NT2/D1 (cell line): ENCODE data around the gene IQSEC3.

ENCODE experiments used
- DNase-seq: peaks from one replicate; pipeline ENCODE4 v3.0.0-alpha.2; 2011; ENCODE audit warnings: low read depth, low spot score
- H3K27me3 ChIP-seq: 2 replicates; pipeline ENCODE4 v1.6.0; 2011; ENCODE audit warnings: mild to moderate bottlenecking; ENCODE audit not compliant: insufficient read length, insufficient read depth
- H3K36me3 ChIP-seq: 2 replicates; pipeline ENCODE4 v1.6.1; 2011; ENCODE audit warnings: mild to moderate bottlenecking, low read length, mixed read lengths; ENCODE audit not compliant: insufficient read depth, insufficient read length
- H3K4me1 ChIP-seq: 2 replicates; pipeline ENCODE4 v1.5.1; 2011; ENCODE audit not compliant: insufficient read depth, insufficient read length
- H3K4me3 ChIP-seq: 2 replicates; pipeline ENCODE4 v1.5.1; 2011; ENCODE audit warnings: low read depth; ENCODE audit not compliant: insufficient read length
- H3K9ac ChIP-seq: 2 replicates; pipeline ENCODE4 v1.6.0; 2011; ENCODE audit warnings: low read depth; ENCODE audit not compliant: insufficient read length
- H3K9me3 ChIP-seq: 2 replicates; pipeline ENCODE4 v1.5.1; 2011; ENCODE audit warnings: mild to moderate bottlenecking, low read length; ENCODE audit not compliant: insufficient read depth
- SUZ12 ChIP-seq: IDR thresholded peaks from 2 replicates; pipeline ENCODE4 v1.6.1; 2011; ENCODE audit not compliant: insufficient read length, insufficient read depth; ENCODE audit errors: extremely low read depth
- YY1 ChIP-seq: IDR thresholded peaks from 2 replicates; pipeline ENCODE4 v1.6.1; 2011; ENCODE audit not compliant: insufficient read length, insufficient read depth
- ZNF274 ChIP-seq: IDR thresholded peaks from 2 replicates; pipeline ENCODE4 v1.6.1; 2011; ENCODE audit warnings: mild to moderate bottlenecking, low read depth, low read length

Gene IQSEC3

DNA sequence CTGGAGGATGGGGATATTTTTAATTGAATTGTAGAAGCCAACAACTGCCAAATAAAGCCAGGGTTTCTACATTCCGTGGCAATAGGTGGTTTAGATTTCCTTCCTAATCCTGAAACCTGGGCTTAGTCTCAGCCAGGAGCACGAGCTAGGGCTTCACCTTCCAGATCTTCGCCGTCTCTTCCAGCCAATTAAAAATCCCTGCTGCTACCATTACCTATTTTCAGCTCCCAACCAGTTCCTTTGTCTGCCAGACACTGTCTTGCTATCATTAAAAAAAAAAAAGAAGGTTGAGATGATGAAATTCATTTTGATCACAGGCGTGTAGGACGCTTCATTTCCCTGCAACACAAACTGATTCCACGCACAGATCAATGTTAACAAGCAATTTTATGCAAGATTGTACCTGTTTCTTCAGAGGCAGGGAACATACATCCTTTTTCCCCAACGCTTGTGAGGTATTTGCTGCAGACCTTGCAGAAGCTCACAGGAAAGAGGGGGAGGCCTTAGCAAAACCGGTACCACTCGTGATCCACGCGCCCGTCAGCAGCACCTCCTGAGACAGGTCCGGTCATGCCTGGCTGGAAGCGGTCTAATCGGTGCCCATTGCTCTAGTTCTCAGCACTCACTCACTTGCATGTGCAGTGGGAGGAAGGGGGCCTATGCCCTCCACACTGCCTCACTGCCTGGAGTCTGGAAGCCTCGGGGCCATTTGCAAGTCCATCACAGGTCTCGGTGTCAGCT lies 82.3 kb downstream of the IQSEC3 start:
- TF ChIP-seq SUZ12 (no peak), YY1 (no peak), ZNF274 (no peak)
- Histone ChIP-seq H3K36me3 (no peaks in the 10 kb centered on the region), H3K9me3 (no peaks in the 10 kb centered on the region), H3K4me3 (no peak overlapping the region), H3K27me3 (no peaks in the 10 kb centered on the region), H3K4me1 (peaks cover 48% of the 10 kb centered on the region), H3K9ac (no peak overlapping the region)
- no peak for DNase-seq

DNA sequence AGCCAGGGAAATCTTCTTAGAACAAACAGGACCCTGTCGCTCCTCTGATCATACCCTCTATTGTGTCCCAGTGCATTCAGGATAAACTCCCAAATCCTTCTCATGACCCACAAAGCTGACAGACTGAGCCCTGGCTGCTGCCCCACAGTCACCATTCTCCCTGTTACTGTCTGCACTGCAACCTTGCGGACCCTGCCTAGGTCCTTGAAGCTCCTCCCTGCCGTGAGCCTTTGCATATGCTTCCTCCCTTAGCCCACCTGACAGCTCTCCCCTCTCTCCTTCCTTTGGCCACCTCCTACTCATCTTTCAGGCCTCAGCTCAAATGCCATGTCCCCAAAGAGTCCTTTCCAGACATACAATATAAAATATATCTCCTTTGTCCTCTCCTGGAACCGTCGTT lies 85.0 kb downstream of the IQSEC3 start:
- Histone ChIP-seq H3K4me1 (peaks cover 44% of the 10 kb centered on the region), H3K36me3 (no peaks in the 10 kb centered on the region), H3K9ac (no peak overlapping the region), H3K27me3 (no peaks in the 10 kb centered on the region), H3K4me3 (no peak overlapping the region), H3K9me3 (no peaks in the 10 kb centered on the region)
- TF ChIP-seq SUZ12: no peak
- TF ChIP-seq ZNF274: no peak
- TF ChIP-seq YY1: no peak
- no peak for DNase-seq

DNA sequence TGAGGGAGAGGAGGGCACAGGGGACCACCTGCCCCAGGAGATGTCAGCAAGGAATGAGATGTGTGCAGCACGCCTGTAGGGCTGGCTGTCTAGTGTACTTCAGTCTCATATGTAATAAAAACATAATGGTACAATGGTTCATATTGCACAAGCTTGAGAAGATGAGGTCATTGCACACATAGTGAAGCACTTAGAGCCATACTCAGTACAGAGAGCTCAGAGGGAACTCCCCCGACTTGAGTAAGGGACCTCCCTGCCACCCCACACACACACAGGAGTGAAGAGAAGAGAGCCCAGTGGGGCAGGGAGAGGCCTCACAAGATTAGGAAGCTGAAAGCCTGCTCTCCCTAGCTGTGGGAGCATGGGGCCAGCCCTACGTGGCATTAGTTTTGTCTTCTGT lies 85.9 kb downstream of the IQSEC3 start:
- H3K27me3 ChIP-seq: no peaks in the 10 kb centered on the region
- no peak for DNase-seq

DNA sequence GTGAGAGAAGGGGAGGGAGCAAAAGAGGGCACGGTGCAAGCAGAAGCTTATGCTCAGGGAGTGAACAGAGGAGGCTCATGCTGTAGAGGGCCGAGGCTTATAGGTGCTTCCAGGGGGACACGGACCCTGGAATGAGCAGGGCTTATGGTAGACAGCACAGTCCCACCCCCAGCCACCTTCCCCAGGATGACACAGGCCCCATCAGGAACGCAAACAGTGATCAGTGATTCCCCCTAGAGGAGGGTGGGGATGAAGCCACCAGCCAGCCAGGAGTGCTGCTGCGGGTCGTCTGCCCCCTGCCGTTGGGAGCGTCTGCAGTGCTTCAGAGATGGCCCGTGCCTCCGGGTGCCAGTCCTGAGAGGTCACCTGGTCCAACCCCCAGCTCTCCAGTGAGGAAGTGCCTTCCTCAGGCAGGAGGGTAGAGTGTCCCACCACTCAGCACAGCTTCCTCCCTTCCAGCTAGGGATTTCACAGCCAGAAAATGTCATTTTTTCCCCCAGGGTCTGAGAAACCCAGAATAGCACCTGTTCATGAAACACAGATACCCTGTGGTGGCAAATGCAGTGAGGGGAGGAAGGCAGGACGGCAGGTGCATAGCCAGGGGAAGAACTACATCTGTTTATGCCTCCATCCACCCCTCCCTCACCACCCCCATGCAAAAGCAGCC lies 86.6 kb downstream of the IQSEC3 start:
- peak overlapping the region; percentile 27 for H3K9ac ChIP-seq
- H3K9me3 ChIP-seq: no peaks in the 10 kb centered on the region
- no peaks in the 10 kb centered on the region for H3K36me3 ChIP-seq
- no peak overlapping the region for H3K4me3 ChIP-seq
- no peaks in the 10 kb centered on the region for H3K27me3 ChIP-seq
- H3K4me1 ChIP-seq: peaks cover 37% of the 10 kb centered on the region
- no peak for TF ChIP-seq YY1
- DNase-seq: peak; percentile 70

More for the DNA sequence above, 85.9 kb downstream of the IQSEC3 start:
- Histone ChIP-seq H3K36me3 (no peaks in the 10 kb centered on the region), H3K9ac (no peak overlapping the region), H3K4me1 (peaks cover 38% of the 10 kb centered on the region), H3K4me3 (no peak overlapping the region), H3K9me3 (no peaks in the 10 kb centered on the region)
- no peak for TF ChIP-seq YY1
- no peak for TF ChIP-seq ZNF274
- no peak for TF ChIP-seq SUZ12

DNA sequence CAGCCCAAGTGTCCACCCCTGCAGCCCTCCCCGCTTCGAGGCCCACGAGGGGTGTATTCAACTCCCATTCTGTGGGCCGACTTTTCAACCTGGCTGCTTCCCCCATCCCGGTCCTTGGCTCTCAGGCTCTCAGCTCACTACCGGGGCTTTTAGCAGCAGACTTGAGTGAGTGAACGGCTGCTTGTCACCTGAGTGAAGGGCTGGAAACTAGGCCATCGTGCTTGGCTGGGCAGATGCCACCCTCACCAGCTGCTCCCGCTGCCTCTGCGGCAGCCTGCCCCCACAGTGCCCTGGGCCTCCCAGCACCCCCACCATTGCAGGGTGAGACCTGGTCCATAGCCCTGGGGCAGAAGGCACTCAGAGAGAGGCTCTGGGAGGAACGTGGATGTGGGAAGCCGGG lies 87.5 kb downstream of the IQSEC3 start:
- TF ChIP-seq SUZ12 (no peak), ZNF274 (no peak), YY1 (no peak)
- DNase-seq: no peak
- Histone ChIP-seq H3K9ac (no peak overlapping the region), H3K9me3 (no peaks in the 10 kb centered on the region), H3K4me1 (peaks cover 36% of the 10 kb centered on the region), H3K36me3 (no peaks in the 10 kb centered on the region), H3K4me3 (no peak overlapping the region), H3K27me3 (no peaks in the 10 kb centered on the region)

DNA sequence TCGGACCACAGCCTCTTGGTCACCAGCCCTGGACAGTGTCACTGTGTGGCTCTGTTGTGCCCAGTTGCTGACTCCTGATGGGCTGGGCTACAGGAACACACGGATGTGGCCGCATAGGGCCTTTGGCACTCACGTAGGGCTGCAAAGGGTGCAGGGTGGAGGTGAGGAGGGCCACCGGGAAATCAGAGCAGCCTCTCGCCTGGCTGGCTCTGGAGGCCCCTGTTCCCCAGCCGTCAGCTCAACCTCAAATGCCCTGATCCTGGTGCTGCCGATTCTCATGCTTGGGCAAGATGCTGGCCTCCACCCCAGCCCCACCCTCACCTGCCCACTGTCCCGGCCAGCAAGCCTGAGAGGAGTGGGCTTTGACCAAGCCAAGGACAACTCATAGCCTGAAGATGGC lies 88.4 kb downstream of the IQSEC3 start:
- TF ChIP-seq SUZ12 (no peak), ZNF274 (no peak), YY1 (no peak)
- H3K4me3 ChIP-seq: no peak overlapping the region
- no peak for DNase-seq
- H3K4me1 ChIP-seq: peaks cover 27% of the 10 kb centered on the region
- no peaks in the 10 kb centered on the region for H3K9me3 ChIP-seq
- no peak overlapping the region for H3K9ac ChIP-seq
- no peaks in the 10 kb centered on the region for H3K27me3 ChIP-seq
- H3K36me3 ChIP-seq: no peaks in the 10 kb centered on the region

DNA sequence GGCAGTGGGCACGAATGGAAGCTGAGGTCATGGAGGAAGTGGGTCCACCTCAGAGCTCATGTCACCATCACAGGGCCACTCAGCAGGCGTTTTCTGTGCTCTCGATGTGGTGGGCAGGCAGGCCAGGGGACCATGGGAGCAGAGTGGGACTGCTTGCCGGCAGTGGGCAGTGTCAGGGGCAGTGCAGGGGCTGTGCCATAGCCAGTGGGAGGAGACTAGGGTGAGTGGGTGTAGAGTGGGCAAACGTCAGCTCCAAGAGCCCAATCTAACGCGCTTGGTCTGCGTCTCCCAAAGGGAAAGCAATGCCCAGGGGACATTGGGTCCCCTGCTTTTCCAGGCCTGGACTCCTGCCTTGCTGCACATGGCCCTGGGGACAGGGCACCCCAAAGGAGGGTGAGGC lies 89.1 kb downstream of the IQSEC3 start:
- H3K9ac ChIP-seq: no peak overlapping the region

More for the DNA sequence above, 89.1 kb downstream of the IQSEC3 start:
- DNase-seq: no peak
- Histone ChIP-seq H3K36me3 (no peaks in the 10 kb centered on the region), H3K4me3 (no peak overlapping the region), H3K27me3 (no peaks in the 10 kb centered on the region), H3K9me3 (no peaks in the 10 kb centered on the region), H3K4me1 (peaks cover 26% of the 10 kb centered on the region)
- TF ChIP-seq SUZ12 (no peak), YY1 (no peak), ZNF274 (no peak)
